Limb (tissue), 2 donors: ENCODE data around the gene WDR45B.

Experiments
- DNase-seq, 2 donors: peaks; one replicate each; pipeline ENCODE4 v3.0.0-alpha.2; 2016; ENCODE audit errors: extremely low spot score in 2 of 2

Gene WDR45B

GRCh38 chr17:82677353-82677925 is 29.2 kb upstream of the WDR45B start:
- DNase-seq, result no peak

GRCh38 chr17:82675476-82676245 is 27.4 kb upstream of the WDR45B start:
- no peak for DNase-seq

GRCh38 chr17:82674656-82675475 is 26.6 kb upstream of the WDR45B start:
- DNase-seq, result no peak

GRCh38 chr17:82670661-82671450 is 22.6 kb upstream of the WDR45B start:
- DNase-seq, result no peak

GRCh38 chr17:82668631-82669099 is 20.4 kb upstream of the WDR45B start:
- DNase-seq, result peak; percentile 37 to 56

GRCh38 chr17:82668024-82668630 is 19.9 kb upstream of the WDR45B start:
- no peak for DNase-seq

GRCh38 chr17:82667668-82668000 is 19.4 kb upstream of the WDR45B start:
- no peak for DNase-seq

GRCh38 chr17:82666931-82667667 is 18.9 kb upstream of the WDR45B start:
- DNase-seq, result no peak

- DNase-seq, result no peak
These were observed 17.6 kb upstream of the WDR45B start for GRCh38 chr17:82665891-82666290.

- no peak for DNase-seq
These were observed 17.0 kb upstream of the WDR45B start for GRCh38 chr17:82665217-82665616.

- DNase-seq, result no peak
These were observed 16.5 kb upstream of the WDR45B start for GRCh38 chr17:82664701-82665182.

GRCh38 chr17:82664276-82664575 is 16.0 kb upstream of the WDR45B start:
- DNase-seq, result no peak

GRCh38 chr17:82663381-82664275 is 15.4 kb upstream of the WDR45B start:
- DNase-seq, result no peak

- no peak for DNase-seq
These were observed 14.5 kb upstream of the WDR45B start for GRCh38 chr17:82662711-82663261.

- no peak for DNase-seq
These were observed 13.8 kb upstream of the WDR45B start for GRCh38 chr17:82661717-82662683.

GRCh38 chr17:82659886-82660285 is 11.6 kb upstream of the WDR45B start:
- no peak for DNase-seq

- DNase-seq, result no peak
These were observed 10.7 kb upstream of the WDR45B start for GRCh38 chr17:82658796-82659452.
